H1 (cell line): ENCODE data around the gene PAX7.

Experiments used
- BRCA1 ChIP-seq: IDR thresholded peaks from 2 replicates; pipeline ENCODE4 v1.6.1; 2012; ENCODE audit warnings: low read depth, low read length, improper control_type of control experiment
- CBX5 ChIP-seq: fragments of 300-800, 300-1000 bp; sonication (generic); IDR thresholded peaks from 2 replicates; pipeline ENCODE4 v1.7.1; 2016; ENCODE audit warnings: antibody characterized with exemption, low read length, low read depth
- CHD2 ChIP-seq: IDR thresholded peaks from 2 replicates; pipeline ENCODE4 v1.6.1; 2012; ENCODE audit warnings: low read length, improper control_type of control experiment
- CREB1 ChIP-seq: IDR thresholded peaks from 2 replicates; pipeline ENCODE4 v1.6.1; 2012; ENCODE audit warnings: inconsistent platforms
- PHF8 ChIP-seq: fragments of 200-600 bp; sonication (generic); conservative IDR thresholded peaks from 2 replicates; pipeline ENCODE4 v1.7.1; 2012; ENCODE audit warnings: low read depth, mild to moderate bottlenecking, inconsistent platforms, low read length, moderate library complexity
- RBBP5 ChIP-seq: IDR thresholded peaks from 2 replicates; pipeline ENCODE4 v1.7.1; 2012; ENCODE audit warnings: low read depth, mild to moderate bottlenecking, inconsistent platforms, low read length, moderate library complexity, borderline replicate concordance
- TAF1 ChIP-seq: IDR thresholded peaks from 2 replicates; pipeline ENCODE4 v1.6.1; 2011; ENCODE audit warnings: mild to moderate bottlenecking, low read depth, low read length
- TBP ChIP-seq: IDR thresholded peaks from 2 replicates; pipeline ENCODE4 v1.6.1; 2011; ENCODE audit warnings: low read depth, low read length, improper control_type of control experiment
- TF ChIP-seq, protein P1 (sequence below), 3 experiments: IDR thresholded peaks; 1 replicate in 2 of 3; 2 replicates in 1 of 3; pipeline versions ENCODE4 v1.5.1 to v1.6.1; 2011; ENCODE audit warnings: low read length in 3 of 3, mild to moderate bottlenecking in 3 of 3, inconsistent platforms in 2 of 3, low read depth in 1 of 3, moderate library complexity in 1 of 3; ENCODE audit not compliant: insufficient read depth in 1 of 3; ENCODE audit errors: control extremely low read depth in 1 of 3

DNA sequence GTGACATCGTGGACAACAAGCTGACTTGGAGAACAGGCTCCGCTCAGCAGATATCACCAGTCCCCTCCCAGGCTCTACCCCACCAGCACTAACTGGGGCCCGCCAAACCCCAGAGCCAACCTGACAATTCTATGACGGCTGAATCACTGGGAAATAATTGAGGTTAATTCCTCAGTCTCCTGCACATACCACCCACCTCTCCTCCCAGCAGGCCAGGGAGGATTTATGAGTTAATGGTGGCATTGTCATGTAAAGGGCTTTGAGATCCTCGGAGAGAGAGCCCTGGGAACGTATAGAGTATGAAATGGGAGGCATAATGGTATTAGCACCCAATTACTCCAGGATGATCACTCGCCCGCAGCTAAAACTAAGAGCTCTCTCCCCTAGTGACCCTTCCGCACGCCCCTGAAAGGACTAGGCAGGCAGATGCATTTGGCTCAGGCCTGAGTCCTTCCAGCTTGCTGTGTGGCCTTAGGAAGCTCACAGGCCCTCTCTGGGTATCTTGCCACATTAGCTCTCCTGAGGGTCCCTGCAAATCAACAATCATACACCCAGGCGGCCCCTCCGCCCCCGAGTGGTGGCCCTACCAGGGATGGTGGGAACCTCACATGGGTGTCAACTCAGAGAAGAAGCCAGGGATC, 27.3 kb upstream of the PAX7 start:
- TF ChIP-seq TBP (no peak), PHF8 (no peak), CHD2 (no peak), RBBP5 (no peak), CREB1 (no peak), CBX5 (no peak), BRCA1 (no peak), TAF1 (no peak)
- TF ChIP-seq, protein P1, sequence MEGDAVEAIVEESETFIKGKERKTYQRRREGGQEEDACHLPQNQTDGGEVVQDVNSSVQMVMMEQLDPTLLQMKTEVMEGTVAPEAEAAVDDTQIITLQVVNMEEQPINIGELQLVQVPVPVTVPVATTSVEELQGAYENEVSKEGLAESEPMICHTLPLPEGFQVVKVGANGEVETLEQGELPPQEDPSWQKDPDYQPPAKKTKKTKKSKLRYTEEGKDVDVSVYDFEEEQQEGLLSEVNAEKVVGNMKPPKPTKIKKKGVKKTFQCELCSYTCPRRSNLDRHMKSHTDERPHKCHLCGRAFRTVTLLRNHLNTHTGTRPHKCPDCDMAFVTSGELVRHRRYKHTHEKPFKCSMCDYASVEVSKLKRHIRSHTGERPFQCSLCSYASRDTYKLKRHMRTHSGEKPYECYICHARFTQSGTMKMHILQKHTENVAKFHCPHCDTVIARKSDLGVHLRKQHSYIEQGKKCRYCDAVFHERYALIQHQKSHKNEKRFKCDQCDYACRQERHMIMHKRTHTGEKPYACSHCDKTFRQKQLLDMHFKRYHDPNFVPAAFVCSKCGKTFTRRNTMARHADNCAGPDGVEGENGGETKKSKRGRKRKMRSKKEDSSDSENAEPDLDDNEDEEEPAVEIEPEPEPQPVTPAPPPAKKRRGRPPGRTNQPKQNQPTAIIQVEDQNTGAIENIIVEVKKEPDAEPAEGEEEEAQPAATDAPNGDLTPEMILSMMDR (IDR thresholded peaks at IDR 0.05; ENCODE audit: control extremely low read depth in 1 of 3, insufficient read depth in 1 of 3, low read depth in 1 of 3, low read length in 3 of 3): no peak
